K562 (cell line): ENCODE measurements around the gene IPO9.

Experiments
- CBX8 ChIP-seq: fragments of 200-600 bp; sonication (generic); IDR thresholded peaks from 2 replicates; pipeline ENCODE4 v1.6.1; 2012; ENCODE audit warnings: borderline replicate concordance, mixed run types, low read depth, mild to moderate bottlenecking, moderate library complexity, mixed read lengths, low read length, control low read depth, inconsistent platforms; ENCODE audit not compliant: poor library complexity, severe bottlenecking; ENCODE audit errors: extremely low read depth
- CTCF ChIP-seq, 3 experiments: IDR thresholded peaks in 2 of 3; conservative IDR thresholded peaks in 1 of 3; 2 replicates each; pipeline ENCODE4 v1.5.1; 2011 to 2012; ENCODE audit warnings: low read length in 3 of 3, mild to moderate bottlenecking in 3 of 3, control low read depth in 2 of 3, improper control_type of control experiment in 1 of 3, inconsistent platforms in 1 of 3, low read depth in 1 of 3, mixed read lengths in 1 of 3, moderate library complexity in 1 of 3; ENCODE audit not compliant: insufficient read depth in 2 of 3
- FOS ChIP-seq: IDR thresholded peaks from 3 replicates; pipeline ENCODE4 v1.6.1; 2011; ENCODE audit not compliant: insufficient read length; ENCODE audit errors: extremely low read depth
- FOXA3 ChIP-seq, 2 experiments: fragments of 450-650 bp in 1 of 2; sonication (generic) in 1 of 2; formaldehyde crosslinking; IDR thresholded peaks in 1 of 2; conservative IDR thresholded peaks in 1 of 2; 2 replicates each; pipeline versions ENCODE4 v1.4.0 to v1.8.0; 2020 to 2022; ENCODE audit warnings: mild to moderate bottlenecking in 2 of 2, missing genetic modification reagents in 1 of 2
- NFE2L1 ChIP-seq: fragments of 450-650 bp; IDR thresholded peaks from 2 replicates; pipeline ENCODE4 v1.6.1; 2016; ENCODE audit warnings: missing genetic modification characterization, low read depth, mild to moderate bottlenecking, missing compliant biosample characterization, moderate library complexity, borderline replicate concordance
- NFRKB ChIP-seq: fragments of 450-650 bp; IDR thresholded peaks from 2 replicates; pipeline ENCODE4 v1.6.1; 2016; ENCODE audit warnings: low read depth
- SRF ChIP-seq, 2 experiments: fragments of 250-450, 450-650 bp in 1 of 2; sonication (Bioruptor Pico) in 1 of 2; sonication (generic) in 1 of 2; formaldehyde crosslinking; IDR thresholded peaks; 2 replicates each; pipeline versions ENCODE4 v1.5.0 to v1.5.1; 2020 to 2022; ENCODE audit warnings: mild to moderate bottlenecking in 1 of 2, missing genetic modification reagents in 1 of 2
- ZNF384 ChIP-seq: IDR thresholded peaks from 2 replicates; pipeline ENCODE4 v1.6.1; 2012; ENCODE audit warnings: low read depth, low read length, improper control_type of control experiment
- ZNF740 ChIP-seq, 3 experiments: fragments of 200-800 bp in 1 of 3; sonication (Bioruptor generic) in 1 of 3; sonication (generic) in 1 of 3; formaldehyde crosslinking in 1 of 3; IDR thresholded peaks; 2 replicates each; pipeline versions ENCODE4 v1.6.1 to v1.8.0; 2016 to 2022; ENCODE audit warnings: mild to moderate bottlenecking in 2 of 3, missing compliant biosample characterization in 2 of 3, missing genetic modification characterization in 2 of 3, missing genetic modification reagents in 1 of 3

DNA sequence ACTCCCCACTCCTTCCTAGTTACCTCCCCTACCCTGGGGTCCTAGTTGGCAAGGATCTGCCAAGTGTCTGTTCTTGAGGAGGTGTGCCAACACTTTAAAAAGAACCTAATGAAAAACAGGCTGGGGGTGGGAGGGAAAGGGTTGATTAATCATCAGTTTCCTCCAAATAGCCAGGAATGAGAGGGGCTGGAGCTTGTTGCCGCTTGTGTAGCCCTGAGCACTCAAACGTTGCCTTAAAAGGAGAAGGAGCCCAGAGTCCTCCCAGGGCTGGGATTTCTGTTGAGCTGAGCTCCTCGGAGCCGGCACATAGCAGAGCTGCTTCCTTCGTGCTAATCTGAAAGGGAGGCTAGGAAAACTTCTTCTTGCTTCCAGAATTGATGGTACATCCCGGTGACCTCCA, 75.6 kb downstream of the IPO9 start:
- no peak for TF ChIP-seq NFRKB
- no peak for TF ChIP-seq FOXA3 (CRISPR knock-in tag; conservative IDR thresholded peaks at IDR 0.05 in 1 of 2, IDR thresholded peaks at IDR 0.05 in 1 of 2)
- no peak for TF ChIP-seq CBX8
- TF ChIP-seq CTCF (IDR thresholded peaks at IDR 0.05 in 2 of 3, conservative IDR thresholded peaks at IDR 0.05 in 1 of 3; ENCODE audit: insufficient read depth in 2 of 3, low read depth in 1 of 3, low read length in 3 of 3) = no peak
- no peak for TF ChIP-seq ZNF740 (CRISPR knock-in tag; IDR thresholded peaks at IDR 0.05)
- no peak for TF ChIP-seq ZNF740 (tag; IDR thresholded peaks at IDR 0.05)
- no peak for TF ChIP-seq NFE2L1 (tag)
- 0 out of 4 replicates have a peak, but pooled peaks of 1 of the 2 experiments have one; percentile 19 for TF ChIP-seq SRF (CRISPR knock-in tag; IDR thresholded peaks at IDR 0.05)
- TF ChIP-seq ZNF384 = no peak
- no peak for TF ChIP-seq FOS
